ENCODE measurements around the gene ALDOA. TPM values are rescaled to one million over a fixed set of nuclear protein-coding genes. Genes with fewer than 3 reads are reported as not detected.
"Not testable (repeated sequence)": the region's sequence is repeated elsewhere in the genome, so short reads cannot be mapped to it uniquely, and the experiment has no call there.

The ALDOA gene
- total RNA-seq, 2 donors from 2014 or later = 569 to 841 TPM

- DNase-seq (ENCODE audit: low spot score) (no peak), ATAC-seq (ENCODE audit: insufficient number of reproducible peaks, low FRiP score, low read depth) (no peak)
- Histone ChIP-seq H3K4me1 (ENCODE audit: control insufficient read depth in 1 of 2, low read depth in 2 of 2) (peaks cover 2 to 8% of the 10 kb centered on the region in 2 donors), H3K36me3 (no peaks in the 10 kb centered on the region), H3K9me3 (no peaks in the 10 kb centered on the region), H3K27me3 (replicated peaks; ENCODE audit: insufficient read depth) (peaks cover 19% of the 10 kb centered on the region), H3K27ac (no peak within 1 kb of the TSS), H3K4me3 (peak within 1 kb of the TSS; percentile 42)
- no peak for TF ChIP-seq CTCF (IDR thresholded peaks at IDR 0.05)
Observed at GRCh38 chr16:30030841-30031413, 34.6 kb upstream of the ALDOA start, which contains the start of gene TLCD3B. TSS of gene TLCD3B (minus strand) at chr16:30031271. CDS start at chr16:30030527, 744 bp downstream.

GRCh38 chr16:30031477-30031918 lies 34.1 kb upstream of the ALDOA start:
- H3K9me3 ChIP-seq = no peaks in the 10 kb centered on the region
- no peak for TF ChIP-seq CTCF (IDR thresholded peaks at IDR 0.05)
- no peaks in the 10 kb centered on the region for H3K36me3 ChIP-seq
- H3K4me3 ChIP-seq = no peak overlapping the region
- H3K4me1 ChIP-seq (ENCODE audit: control insufficient read depth in 1 of 2, low read depth in 2 of 2) = peaks cover 2 to 8% of the 10 kb centered on the region in 2 donors
- H3K27me3 ChIP-seq (replicated peaks; ENCODE audit: insufficient read depth) = peaks cover 19% of the 10 kb centered on the region
- no peak for ATAC-seq (ENCODE audit: insufficient number of reproducible peaks, low FRiP score, low read depth)
- DNase-seq (ENCODE audit: low spot score) = no peak
- H3K27ac ChIP-seq = no peak overlapping the region

- no peak for ATAC-seq (ENCODE audit: insufficient number of reproducible peaks, low FRiP score, low read depth)
- DNase-seq (ENCODE audit: low spot score) = no peak
- H3K36me3 ChIP-seq = no peaks in the 10 kb centered on the region
- H3K4me3 ChIP-seq = no peak overlapping the region
- TF ChIP-seq CTCF (IDR thresholded peaks at IDR 0.05) = peak; percentile 66
- H3K9me3 ChIP-seq = no peaks in the 10 kb centered on the region
- no peak overlapping the region for H3K27ac ChIP-seq
- H3K27me3 ChIP-seq (replicated peaks; ENCODE audit: insufficient read depth) = peaks cover 19% of the 10 kb centered on the region
- H3K4me1 ChIP-seq (ENCODE audit: control insufficient read depth in 1 of 2, low read depth in 2 of 2) = peaks cover 2 to 8% of the 10 kb centered on the region in 2 donors
Observed at GRCh38 chr16:30032083-30032819, 33.3 kb upstream of the ALDOA start.

- ATAC-seq (ENCODE audit: insufficient number of reproducible peaks, low FRiP score, low read depth) (no peak), DNase-seq (ENCODE audit: low spot score) (no peak)
- H3K9me3 ChIP-seq = no peaks in the 10 kb centered on the region
- H3K27me3 ChIP-seq (replicated peaks; ENCODE audit: insufficient read depth) = peaks cover 19% of the 10 kb centered on the region
- no peak overlapping the region for H3K4me3 ChIP-seq
- H3K27ac ChIP-seq = no peak overlapping the region
- peaks cover 2 to 8% of the 10 kb centered on the region in 2 donors for H3K4me1 ChIP-seq (ENCODE audit: control insufficient read depth in 1 of 2, low read depth in 2 of 2)
- no peaks in the 10 kb centered on the region for H3K36me3 ChIP-seq
- TF ChIP-seq CTCF (IDR thresholded peaks at IDR 0.05) = no peak
Observed at GRCh38 chr16:30033270-30033669, 32.3 kb upstream of the ALDOA start.

- H3K9me3 ChIP-seq = no peaks in the 10 kb centered on the region
- TF ChIP-seq CTCF (IDR thresholded peaks at IDR 0.05) = no peak
- H3K36me3 ChIP-seq = no peaks in the 10 kb centered on the region
- H3K4me3 ChIP-seq = no peak overlapping the region
- no peak for DNase-seq (ENCODE audit: low spot score)
- no peaks in the 10 kb centered on the region for H3K27me3 ChIP-seq (replicated peaks; ENCODE audit: insufficient read depth)
- ATAC-seq (ENCODE audit: insufficient number of reproducible peaks, low FRiP score, low read depth) = no peak
- H3K4me1 ChIP-seq (ENCODE audit: control insufficient read depth in 1 of 2, low read depth in 2 of 2) = no peaks in the 10 kb centered on the region
- no peak overlapping the region for H3K27ac ChIP-seq
Observed at GRCh38 chr16:30040221-30040620, 25.3 kb upstream of the ALDOA start.

GRCh38 chr16:30040690-30041089 lies 24.9 kb upstream of the ALDOA start:
- H3K9me3 ChIP-seq; DNase-seq (ENCODE audit: low spot score); H3K27ac ChIP-seq; H3K27me3 ChIP-seq (replicated peaks; ENCODE audit: insufficient read depth); H3K36me3 ChIP-seq; H3K4me3 ChIP-seq; ATAC-seq (ENCODE audit: insufficient number of reproducible peaks, low FRiP score, low read depth); H3K4me1 ChIP-seq (ENCODE audit: control insufficient read depth in 1 of 2, low read depth in 2 of 2): not testable (repeated sequence)
